Large intestine (tissue), 3 donors: ENCODE data around the gene CDCA7. TPM values are rescaled to one million over a fixed set of nuclear protein-coding genes. Genes with fewer than 3 reads are reported as not detected.
A peak's percentile ranks its signal among the peaks of the same experiment; 100 is the strongest.
"Not testable (repeated sequence)": the region's sequence is repeated elsewhere in the genome, so short reads cannot be mapped to it uniquely, and the experiment has no call there.

Source experiments
- DNase-seq, 2 donors: peaks; one replicate each; pipeline versions ENCODE4 v3.0.0 to v3.0.0-alpha.2; 2013
- H3K27ac ChIP-seq: one replicate; pipeline ENCODE4 v1.5.1; 2013; ENCODE audit warnings: low read length
- H3K27me3 ChIP-seq: 2 replicates; pipeline ENCODE4 v1.6.1; 2013; ENCODE audit warnings: low read length; ENCODE audit not compliant: control insufficient read depth, insufficient read depth
- H3K36me3 ChIP-seq: 2 replicates; pipeline ENCODE4 v1.6.1; 2013; ENCODE audit warnings: low read length; ENCODE audit not compliant: control insufficient read depth, insufficient read depth
- H3K4me1 ChIP-seq: one replicate; pipeline ENCODE4 v1.6.1; 2013; ENCODE audit warnings: low read length; ENCODE audit not compliant: control insufficient read depth, insufficient read depth
- H3K4me3 ChIP-seq: one replicate; pipeline ENCODE4 v1.5.1; 2013; ENCODE audit warnings: low read length
- H3K9me3 ChIP-seq: one replicate; pipeline ENCODE4 v1.6.1; 2013; ENCODE audit warnings: mild to moderate bottlenecking, low read depth, low read length, moderate library complexity; ENCODE audit not compliant: control insufficient read depth
- WGBS: methylation state at CpG from one replicate; pipeline ENCODE4 v1.1.5; 2013; ENCODE audit warnings: low lambda C conversion rate; ENCODE audit not compliant: insufficient coverage; 5-methylcytosine and 5-hydroxymethylcytosine counted together
- polyA plus RNA-seq: library from polyadenylated mRNA; unstranded; fragments of 120-200 nt; gene quantifications from one replicate; pipeline ENCODE4 v1.2.1, GENCODE V29; 2013

CDCA7 gene
- polyA plus RNA-seq, 1 donor: 75.9 TPM

GRCh38 chr2:173355866-173356508 lies 1.3 kb downstream of the CDCA7 start:
- peak in 1 of 2 donors; percentile 32 for DNase-seq
- Histone ChIP-seq H3K36me3 (peaks cover 9% of the 10 kb centered on the region), H3K27me3 (no peaks in the 10 kb centered on the region), H3K27ac (peak overlapping the region; percentile 24), H3K4me1 (peaks cover 6% of the 10 kb centered on the region), H3K9me3 (no peaks in the 10 kb centered on the region), H3K4me3 (peak overlapping the region; percentile 69)
- WGBS: no CpG with 5 or more reads among the region's 16 CpGs

- Histone ChIP-seq H3K9me3 (no peaks in the 10 kb centered on the region), H3K27ac (no peak overlapping the region), H3K27me3 (no peaks in the 10 kb centered on the region), H3K4me3 (no peak overlapping the region), H3K36me3 (peaks cover 9% of the 10 kb centered on the region), H3K4me1 (peaks cover 6% of the 10 kb centered on the region)
- DNase-seq: no peak
- no CpG with 5 or more reads among the region's 3 CpGs for WGBS
Observed at GRCh38 chr2:173357346-173357745, 2.7 kb downstream of the CDCA7 start.

DNA sequence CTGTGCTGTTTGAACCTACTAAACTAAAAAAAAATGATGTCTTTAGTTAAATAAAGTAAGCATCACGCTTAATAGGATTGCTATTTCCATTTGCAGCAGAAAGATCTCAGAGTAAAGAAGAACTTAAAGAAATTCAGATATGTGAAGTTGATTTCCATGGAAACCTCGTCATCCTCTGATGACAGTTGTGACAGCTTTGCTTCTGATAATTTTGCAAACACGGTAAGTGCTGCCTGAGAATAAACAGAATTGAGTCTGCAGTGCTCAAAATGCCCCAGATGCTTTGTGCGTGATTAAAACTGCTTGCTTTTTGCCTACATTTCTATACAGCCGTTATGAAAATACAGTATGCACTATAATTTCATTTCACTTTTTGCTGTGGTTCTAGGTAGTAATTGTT lies 3.9 kb downstream of the CDCA7 start:
- Histone ChIP-seq H3K4me3 (no peak overlapping the region), H3K27me3 (no peaks in the 10 kb centered on the region)

GRCh38 chr2:173359231-173359630 lies 4.6 kb downstream of the CDCA7 start:
- H3K27ac ChIP-seq: no peak overlapping the region
- no peaks in the 10 kb centered on the region for H3K27me3 ChIP-seq
- H3K4me1 ChIP-seq: peaks cover 6% of the 10 kb centered on the region
- no peak overlapping the region for H3K4me3 ChIP-seq
- WGBS: 80% methylated on average over 1 of the region's 8 CpGs
- no peaks in the 10 kb centered on the region for H3K9me3 ChIP-seq
- no peak for DNase-seq
- H3K36me3 ChIP-seq: peaks cover 16% of the 10 kb centered on the region

More for the DNA sequence above, 3.9 kb downstream of the CDCA7 start:
- Histone ChIP-seq H3K27ac (no peak overlapping the region), H3K4me1 (peaks cover 6% of the 10 kb centered on the region), H3K36me3 (peaks cover 13% of the 10 kb centered on the region), H3K9me3 (no peaks in the 10 kb centered on the region)
- 50% methylated on average over 1 of the region's 5 CpGs for WGBS
- no peak for DNase-seq

DNA sequence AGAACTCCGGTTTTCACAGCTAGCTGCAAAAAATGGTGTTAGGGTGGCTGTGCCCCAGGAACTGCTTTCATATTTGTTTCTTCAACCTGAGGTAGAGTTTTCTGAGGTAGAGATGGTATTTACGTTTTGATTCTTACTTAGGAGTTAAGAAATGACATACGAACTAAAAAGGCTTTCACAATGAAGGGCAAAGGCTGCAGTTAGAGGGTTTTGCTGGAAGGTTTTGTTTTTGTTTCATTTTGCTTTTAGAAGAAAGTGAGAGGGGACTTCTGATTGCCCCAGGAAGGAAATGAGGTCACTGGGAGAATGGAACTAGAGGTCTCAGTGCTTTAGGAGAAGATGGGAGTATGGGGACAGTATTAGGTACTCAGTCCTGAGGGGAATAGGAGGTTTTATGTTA lies 15.5 kb downstream of the CDCA7 start:
- Histone ChIP-seq H3K27me3 (no peaks in the 10 kb centered on the region), H3K4me3 (no peak overlapping the region)

DNA sequence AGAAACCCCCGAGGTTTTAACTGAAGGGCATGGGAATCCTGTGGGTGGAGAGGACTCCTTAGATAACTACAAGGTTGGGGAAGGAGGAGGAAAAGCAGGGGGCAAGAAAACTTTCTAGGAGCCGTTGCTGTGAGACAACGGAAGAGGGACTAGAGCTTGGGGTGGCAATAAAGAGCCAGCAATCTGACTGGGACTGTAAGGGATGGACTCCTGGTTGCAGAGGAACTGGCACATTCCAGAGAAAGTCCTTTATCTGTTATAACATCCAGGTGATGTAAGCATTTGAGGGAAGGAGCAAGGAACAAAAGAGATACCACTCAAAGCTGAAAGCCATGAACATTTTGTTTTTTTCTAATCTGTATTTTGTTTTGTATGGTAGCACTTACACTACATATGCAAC lies 16.4 kb downstream of the CDCA7 start:
- H3K27me3 ChIP-seq: no peaks in the 10 kb centered on the region
- H3K9me3 ChIP-seq: no peaks in the 10 kb centered on the region
- H3K4me1 ChIP-seq: no peaks in the 10 kb centered on the region
- no peak for DNase-seq
- H3K4me3 ChIP-seq: no peak overlapping the region
- H3K36me3 ChIP-seq: peaks cover 13% of the 10 kb centered on the region
- WGBS: 30% methylated on average over 2 of the region's 3 CpGs
- H3K27ac ChIP-seq: no peak overlapping the region

More for the DNA sequence above, 15.5 kb downstream of the CDCA7 start:
- H3K36me3 ChIP-seq: peaks cover 19% of the 10 kb centered on the region
- peak in 1 of 2 donors; percentile 30 for DNase-seq
- no peaks in the 10 kb centered on the region for H3K4me1 ChIP-seq
- H3K9me3 ChIP-seq: no peaks in the 10 kb centered on the region
- no peak overlapping the region for H3K27ac ChIP-seq
- WGBS: 65% methylated on average over 2 of the region's 3 CpGs

DNA sequence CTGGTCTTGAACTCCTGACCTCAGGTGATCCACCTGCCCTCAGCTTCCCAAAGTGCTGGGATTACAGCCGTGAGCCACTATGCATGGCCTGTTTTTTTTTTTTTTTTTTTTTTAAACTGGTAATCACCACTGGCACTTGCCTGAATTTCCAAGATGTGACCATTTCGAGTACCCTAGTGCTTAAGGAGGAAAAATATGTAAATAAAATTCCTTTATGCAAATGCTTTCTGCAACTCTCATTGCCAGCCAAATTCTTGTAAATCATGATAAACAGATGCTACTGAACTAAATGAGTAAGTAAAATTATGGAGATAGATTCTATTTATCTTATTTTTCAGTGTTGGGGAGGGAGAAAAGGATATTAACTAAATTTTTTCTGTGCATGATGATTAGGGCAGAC lies 18.6 kb downstream of the CDCA7 start:
- H3K9me3 ChIP-seq: no peaks in the 10 kb centered on the region
- no CpG with 5 or more reads among the region's 2 CpGs for WGBS

DNA sequence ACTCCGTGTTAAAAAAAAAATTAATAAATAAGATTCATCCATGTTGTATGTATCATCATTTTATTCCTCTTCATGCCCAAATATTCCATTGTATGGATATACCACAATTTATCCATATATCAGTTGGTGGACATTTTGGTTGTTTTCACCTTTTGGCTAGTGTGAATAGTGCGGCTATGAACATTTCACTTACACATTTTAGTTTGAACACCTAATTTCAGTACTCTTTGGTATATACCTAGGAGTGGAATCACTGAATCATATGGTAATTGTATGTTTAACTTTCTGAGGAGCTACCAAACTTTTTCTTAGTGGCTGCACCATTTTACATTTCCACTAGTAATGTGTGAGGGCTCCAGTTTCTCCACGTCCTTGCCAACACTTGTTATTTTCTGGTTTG lies 20.0 kb downstream of the CDCA7 start:
- 100% methylated on average over 1 of the region's 3 CpGs for WGBS
- DNase-seq: no peak
- no peaks in the 10 kb centered on the region for H3K27me3 ChIP-seq
- no peaks in the 10 kb centered on the region for H3K9me3 ChIP-seq
- H3K4me3 ChIP-seq: no peak overlapping the region
- no peaks in the 10 kb centered on the region for H3K4me1 ChIP-seq
- H3K27ac ChIP-seq: no peak overlapping the region
- H3K36me3 ChIP-seq: peaks cover 3% of the 10 kb centered on the region

More for the DNA sequence above, 18.6 kb downstream of the CDCA7 start:
- no peak for DNase-seq
- H3K4me1 ChIP-seq: no peaks in the 10 kb centered on the region
- H3K27ac ChIP-seq: no peak overlapping the region
- peaks cover 3% of the 10 kb centered on the region for H3K36me3 ChIP-seq
- H3K27me3 ChIP-seq: no peaks in the 10 kb centered on the region
- H3K4me3 ChIP-seq: no peak overlapping the region

DNA sequence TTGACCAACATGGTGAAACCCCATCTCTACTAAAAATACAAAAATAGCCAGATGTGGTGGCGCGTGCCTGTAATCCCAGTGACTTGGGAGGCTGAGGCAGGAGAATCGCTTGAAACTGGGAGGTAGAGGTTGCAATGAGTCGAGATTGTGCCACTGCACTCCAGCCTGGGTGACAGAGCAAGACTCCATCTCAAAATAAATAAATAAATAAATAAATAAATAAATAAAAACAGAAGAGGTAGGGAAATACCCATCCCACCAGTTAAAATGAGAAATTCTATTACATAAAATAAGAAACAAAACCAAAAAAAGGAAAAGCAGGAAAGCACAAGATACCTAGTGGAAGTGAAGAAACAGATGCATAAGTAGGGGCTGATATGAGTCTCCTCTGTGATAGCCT lies 30.9 kb downstream of the CDCA7 start:
- not testable (repeated sequence) for DNase-seq
- no CpG with 5 or more reads among the region's 4 CpGs for WGBS

GRCh38 chr2:173386021-173386737 lies 31.5 kb downstream of the CDCA7 start:
- no peaks in the 10 kb centered on the region for H3K4me1 ChIP-seq
- no peaks in the 10 kb centered on the region for H3K36me3 ChIP-seq
- H3K27ac ChIP-seq: no peak overlapping the region
- DNase-seq: no peak
- no peaks in the 10 kb centered on the region for H3K9me3 ChIP-seq
- WGBS: 49% methylated on average over 2 of the region's 18 CpGs
- no peaks in the 10 kb centered on the region for H3K27me3 ChIP-seq
- H3K4me3 ChIP-seq: no peak overlapping the region

More for the DNA sequence above, 30.9 kb downstream of the CDCA7 start:
- not testable (repeated sequence) for H3K27ac ChIP-seq, H3K4me1 ChIP-seq, H3K36me3 ChIP-seq, H3K9me3 ChIP-seq, H3K27me3 ChIP-seq, H3K4me3 ChIP-seq

- Histone ChIP-seq H3K9me3 (no peaks in the 10 kb centered on the region), H3K27ac (no peak overlapping the region), H3K4me1 (no peaks in the 10 kb centered on the region), H3K4me3 (no peak overlapping the region), H3K36me3 (no peaks in the 10 kb centered on the region), H3K27me3 (no peaks in the 10 kb centered on the region)
- no CpG with 5 or more reads among the region's 10 CpGs for WGBS
- DNase-seq: no peak
Observed at GRCh38 chr2:173386738-173387065, 32.0 kb downstream of the CDCA7 start.
